Glomerular visceral epithelial cell (primary cell): ENCODE data around the gene TSKU.

Experiments used
- DNase-seq: peaks from one replicate; pipeline ENCODE4 v3.0.0-alpha.2; 2016; ENCODE audit errors: extremely low spot score

TSKU gene, protein sequence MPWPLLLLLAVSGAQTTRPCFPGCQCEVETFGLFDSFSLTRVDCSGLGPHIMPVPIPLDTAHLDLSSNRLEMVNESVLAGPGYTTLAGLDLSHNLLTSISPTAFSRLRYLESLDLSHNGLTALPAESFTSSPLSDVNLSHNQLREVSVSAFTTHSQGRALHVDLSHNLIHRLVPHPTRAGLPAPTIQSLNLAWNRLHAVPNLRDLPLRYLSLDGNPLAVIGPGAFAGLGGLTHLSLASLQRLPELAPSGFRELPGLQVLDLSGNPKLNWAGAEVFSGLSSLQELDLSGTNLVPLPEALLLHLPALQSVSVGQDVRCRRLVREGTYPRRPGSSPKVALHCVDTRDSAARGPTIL

DNA sequence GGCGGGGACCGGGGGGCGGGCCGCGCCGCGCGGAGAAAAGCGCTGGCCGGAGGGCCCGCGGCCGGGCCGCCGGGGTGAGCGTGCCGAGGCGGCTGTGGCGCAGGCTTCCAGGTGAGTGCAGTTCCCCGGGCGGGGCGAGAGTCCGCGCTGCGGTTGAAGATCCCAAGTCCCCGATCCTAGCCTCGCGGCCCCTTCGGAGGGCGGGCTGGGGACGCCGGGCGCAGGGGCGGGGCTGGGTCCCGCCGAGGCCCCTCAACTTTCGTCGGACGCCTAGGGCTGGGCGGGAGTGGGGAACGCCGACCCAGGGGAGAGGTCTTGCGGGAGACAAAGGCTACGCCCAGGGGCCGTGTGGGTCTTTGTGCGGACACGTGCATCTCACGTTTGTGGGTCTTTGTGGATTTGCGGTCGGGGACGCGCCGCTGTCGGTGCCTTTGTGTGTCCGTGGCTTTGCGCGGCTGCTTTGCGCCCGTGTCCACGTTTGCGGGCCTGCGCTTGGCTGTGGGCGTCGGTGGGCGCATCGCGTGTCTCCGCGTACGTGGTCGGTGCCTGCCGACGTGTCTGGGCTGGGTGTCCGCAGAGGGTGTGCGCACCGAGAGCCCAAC, at the start of gene TSKU:
TSS of gene TSKU (plus strand) at position 63 of the 602 bp plus-strand sequence. CDS start 12,261 bp downstream, outside the sequence.
- DNase-seq = no peak

DNA sequence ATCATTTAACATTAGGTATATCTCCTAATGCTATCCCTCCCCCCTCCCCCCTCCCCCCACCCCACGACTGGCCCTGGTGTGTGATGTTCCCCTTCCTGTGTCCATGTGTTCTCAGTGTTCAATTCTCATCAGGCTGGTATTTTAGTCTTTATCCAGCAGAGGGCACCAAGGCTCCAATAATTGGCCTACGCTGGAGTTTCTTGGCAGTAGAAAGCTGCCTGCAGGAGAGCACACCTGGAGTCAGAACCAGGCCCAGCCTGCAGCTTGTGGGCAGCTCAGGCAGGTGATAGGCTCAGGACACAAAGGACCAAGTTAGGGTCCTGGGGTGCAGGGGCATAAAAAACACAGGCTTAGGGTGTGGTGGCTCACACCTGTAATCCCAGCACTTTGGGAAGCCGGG, 49.2 kb upstream of the TSKU start:
- DNase-seq = peak; percentile 75

DNA sequence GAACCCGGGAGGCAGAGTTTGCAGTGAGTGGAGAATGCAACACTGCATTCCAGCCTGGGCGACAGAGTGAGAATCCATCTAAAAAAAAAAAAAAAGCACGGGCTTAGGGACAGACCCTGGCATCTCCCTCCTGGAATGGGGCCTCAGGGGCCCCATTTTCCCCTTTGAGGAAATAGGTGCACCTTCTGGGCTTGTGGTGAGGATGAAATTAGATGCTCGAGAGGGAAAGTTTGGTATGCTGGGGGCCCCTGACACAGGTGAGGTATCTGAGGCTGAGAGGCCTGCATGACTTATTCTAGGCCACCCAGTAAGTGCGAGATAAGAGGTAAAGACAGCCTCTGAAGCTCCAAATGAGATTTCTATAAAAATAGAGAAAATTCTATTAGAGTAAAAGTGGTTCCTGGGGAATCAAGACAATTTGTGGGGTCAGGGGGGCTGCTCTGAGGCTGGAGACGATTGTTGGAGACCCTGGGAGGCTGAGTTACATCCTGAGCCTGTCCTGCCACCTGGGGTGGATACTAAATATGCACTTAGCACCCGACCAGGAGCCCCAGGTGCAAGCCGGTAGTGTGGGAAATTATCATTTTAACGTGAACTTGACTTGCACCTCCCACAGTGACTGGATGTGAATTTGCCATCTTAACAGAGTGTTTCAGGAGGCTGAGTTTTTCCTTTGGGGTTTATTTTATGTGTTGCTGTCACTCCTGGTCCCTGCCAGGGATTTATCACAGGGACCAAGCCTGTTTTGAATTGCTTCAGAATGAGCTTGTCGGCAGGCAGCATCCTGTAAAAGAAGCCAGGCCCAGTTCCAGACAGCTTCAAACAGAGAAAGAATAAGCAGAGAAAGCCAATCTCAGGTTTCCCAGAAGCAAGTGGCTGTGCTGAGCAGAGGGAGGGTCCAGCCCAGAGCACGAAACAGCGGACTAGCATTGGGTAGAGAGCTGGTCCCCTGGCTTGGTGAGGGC, 48.4 kb upstream of the TSKU start:
- no peak for DNase-seq

DNA sequence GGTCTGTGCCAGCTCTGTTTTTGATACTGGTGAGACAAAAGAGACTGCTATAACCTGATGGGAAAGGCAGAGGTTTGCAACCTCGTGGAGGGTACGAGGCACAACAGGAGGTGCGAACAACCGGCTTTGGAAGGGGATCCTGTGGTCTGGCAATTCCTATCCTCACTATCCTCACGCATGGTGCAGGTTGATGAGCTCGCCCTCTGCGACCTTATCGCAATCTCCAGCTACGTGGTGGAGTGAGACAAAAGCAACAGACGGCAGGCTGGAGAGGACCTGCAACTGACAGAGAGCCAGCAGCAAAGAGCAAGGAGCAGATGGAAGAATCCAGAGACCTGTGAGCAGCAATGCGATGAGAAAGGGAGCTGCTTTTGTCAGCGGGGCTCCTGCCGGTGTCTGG, 47.3 kb upstream of the TSKU start:
- no peak for DNase-seq

DNA sequence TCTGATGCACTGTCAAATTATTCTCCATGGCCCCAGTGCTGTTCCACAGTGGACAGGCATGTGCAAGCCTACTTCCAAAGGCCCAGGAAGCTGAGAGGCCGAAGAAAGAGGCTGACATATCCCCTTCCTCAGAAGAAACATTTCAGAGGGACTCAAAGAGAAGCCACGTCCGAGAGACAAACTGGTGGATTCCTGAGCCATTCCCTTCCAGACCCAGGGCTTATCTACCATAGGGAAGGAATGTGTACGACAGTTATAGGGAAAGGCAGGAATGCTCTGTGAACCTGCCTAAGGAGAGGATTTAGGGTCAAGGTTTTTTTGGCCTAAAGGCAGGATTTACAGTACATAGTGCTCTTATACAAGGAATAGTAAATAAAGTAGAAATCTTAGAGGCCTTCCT, 46.9 kb upstream of the TSKU start:
- DNase-seq = no peak

DNA sequence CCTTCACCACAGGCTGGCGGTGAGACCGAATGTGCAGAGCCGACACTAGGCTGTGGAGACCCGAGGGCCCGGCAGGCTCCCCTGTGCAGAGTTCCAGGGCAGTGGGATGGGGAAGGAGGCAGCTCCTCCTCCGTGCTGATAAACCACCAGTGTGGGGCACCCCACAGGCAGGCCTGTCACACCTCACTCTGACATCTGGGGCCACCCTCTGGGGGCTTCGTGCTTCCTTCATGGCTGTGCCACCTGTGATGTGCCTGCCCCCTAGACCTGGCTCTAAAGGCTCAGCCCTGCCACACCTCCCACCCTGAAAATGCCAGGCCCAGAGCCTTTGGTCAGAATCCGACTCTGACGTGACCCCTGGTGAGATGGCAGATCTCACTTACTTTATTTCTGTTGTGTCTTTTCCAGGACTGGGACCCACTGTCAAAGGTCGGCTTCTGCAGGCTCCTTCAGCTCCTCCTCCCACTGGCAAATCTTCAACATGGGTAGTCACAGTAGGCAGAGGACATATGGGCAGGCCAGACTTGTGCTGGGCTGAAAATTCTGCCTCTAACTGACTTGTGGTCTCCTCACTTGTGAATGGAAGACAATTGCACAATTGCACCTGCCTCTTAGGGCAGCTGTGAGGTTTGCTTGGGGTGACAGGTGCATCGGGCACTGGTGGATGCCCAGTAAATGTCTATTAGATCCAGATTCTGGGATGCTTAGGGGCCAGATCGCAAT, 46.2 kb upstream of the TSKU start:
- DNase-seq = no peak

DNA sequence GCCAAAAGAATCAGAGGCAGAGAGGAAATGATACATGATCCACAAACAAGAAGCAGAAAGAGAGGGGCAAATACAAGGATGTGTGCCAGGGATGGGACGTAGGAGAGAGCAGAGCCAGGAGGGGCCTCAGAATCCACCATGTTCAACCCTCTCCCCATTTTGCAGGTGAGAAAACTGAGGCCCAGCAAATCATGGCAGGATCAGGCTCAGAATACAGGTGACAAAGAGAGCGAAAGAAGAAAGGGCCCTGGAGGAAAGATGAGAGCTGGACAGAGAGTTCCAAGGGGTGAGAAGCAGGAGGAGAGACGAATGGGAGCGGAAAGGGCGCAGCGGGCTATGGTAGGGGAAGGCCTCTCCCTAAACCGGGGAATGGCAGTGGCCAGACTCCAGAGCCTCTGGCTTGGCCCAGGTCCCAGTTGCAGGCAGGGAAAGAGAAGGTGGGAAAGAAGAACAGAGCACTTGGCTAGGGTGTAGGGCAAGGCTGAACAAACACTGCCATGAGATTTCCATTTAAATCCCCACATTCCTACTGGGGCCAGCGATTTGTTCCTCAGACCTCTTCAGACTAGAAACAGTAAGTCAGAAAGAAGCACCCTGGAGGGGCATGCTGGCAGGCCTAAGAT, 44.4 kb upstream of the TSKU start:
- no peak for DNase-seq

DNA sequence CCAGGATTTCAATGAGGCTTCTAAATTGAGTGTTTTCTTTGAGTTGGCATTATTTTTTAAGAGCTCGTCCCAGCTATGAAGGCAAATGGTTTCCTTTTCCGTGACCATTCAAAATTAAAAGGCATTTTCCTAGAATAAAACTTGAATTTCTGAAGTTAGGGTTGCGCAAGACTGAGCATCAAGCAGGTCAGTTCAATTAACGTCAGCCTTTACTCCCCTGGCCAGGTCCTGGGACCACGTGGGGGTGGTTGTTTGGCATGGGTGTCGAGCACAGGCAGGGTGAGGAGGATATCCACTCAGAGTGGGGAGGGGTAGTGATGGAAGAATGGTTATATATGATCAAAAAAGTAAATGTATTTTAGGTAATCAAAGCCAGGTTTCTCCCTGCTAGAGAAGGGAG, 43.4 kb upstream of the TSKU start:
- DNase-seq = no peak

DNA sequence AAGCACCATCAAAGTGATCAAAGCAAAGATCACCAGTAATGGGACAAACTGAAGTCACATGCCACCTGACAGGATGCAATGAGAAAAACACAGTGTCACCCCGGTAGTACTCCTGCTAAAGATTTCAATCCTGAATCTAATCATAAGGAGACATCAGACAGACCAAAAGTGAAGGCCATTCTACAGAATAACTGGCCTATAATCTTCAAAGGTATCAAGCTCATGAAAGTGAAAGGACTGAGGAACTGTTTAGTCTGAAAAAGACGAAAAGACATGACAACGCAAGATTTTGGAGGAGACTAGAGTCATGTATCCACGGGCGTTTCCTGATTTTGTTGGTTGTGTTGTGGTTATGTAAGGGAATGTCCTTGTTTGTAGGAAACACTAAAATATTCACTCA, 42.4 kb upstream of the TSKU start:
- no peak for DNase-seq

DNA sequence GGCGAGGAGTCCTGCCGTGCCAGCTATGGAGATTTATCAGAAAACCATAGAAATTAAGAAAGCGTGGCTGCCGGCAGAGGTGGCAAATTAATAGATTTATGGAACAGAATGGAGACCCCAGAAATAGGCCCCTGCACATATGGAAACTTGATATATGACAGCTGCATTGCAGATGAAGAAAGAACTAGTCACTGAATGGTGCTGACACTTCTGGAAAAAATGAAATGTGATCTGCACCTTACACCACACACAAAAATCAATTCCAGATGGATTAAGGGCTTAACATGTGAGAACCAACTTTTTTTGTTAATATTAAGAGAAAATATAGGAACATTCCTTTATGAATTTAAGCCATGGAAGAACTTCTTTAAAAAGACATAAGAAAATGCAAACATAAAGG, 40.3 kb upstream of the TSKU start:
- DNase-seq = no peak

DNA sequence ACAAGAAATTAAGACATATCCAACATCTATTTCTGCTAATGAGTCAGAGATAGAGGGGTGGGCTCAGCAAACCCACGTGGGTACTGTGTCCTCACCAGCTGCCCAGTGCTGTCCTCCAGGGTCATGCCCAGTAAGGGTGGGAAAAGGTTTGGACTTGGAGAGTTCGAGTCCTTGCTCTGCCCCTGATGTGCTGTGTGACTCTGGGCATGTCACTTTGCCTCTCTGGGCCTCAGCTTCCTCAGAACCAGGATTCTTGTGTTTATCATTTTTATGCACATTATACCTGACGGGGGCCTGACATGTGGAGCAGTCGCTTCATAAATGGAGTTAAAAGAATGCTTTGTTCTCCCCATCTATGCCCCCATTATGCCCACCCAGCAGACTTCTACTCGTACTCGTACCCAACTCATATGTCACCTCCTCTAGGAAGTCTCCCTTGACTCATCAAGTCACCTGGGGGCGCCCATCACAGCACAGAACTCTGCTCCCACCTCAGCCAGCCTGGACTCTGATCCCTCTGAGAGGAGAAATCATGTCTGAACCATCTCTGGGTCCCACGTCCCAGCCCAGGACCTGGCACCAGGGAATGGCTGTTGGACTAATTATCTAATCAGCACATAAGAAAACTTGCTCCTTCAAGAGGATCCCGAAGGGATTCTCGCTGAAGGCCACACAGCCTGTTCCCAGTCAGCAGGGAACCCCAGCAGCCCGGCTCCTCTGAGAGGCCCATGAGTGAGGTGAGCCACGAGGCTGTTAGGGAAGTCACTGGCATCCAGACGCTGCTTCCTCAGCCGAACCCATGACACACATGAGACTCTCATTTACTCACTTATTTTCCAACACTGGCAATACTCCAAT, 38.7 kb upstream of the TSKU start:
- no peak for DNase-seq

DNA sequence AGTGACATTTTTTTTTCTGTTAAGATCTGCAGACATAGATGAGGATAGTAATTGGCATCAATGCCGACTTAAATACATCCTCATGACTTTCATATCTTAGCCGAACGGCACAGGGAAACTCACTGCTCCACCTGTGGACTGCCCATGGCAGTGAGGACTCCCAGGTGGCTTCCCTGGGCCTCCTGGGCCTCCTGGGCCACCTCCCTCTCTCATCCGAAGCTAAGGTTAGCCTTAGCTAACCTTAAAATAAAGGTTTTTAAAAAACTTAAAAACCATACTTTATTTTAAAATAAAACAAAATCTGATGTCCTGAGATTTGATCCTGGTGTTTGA, 38.1 kb upstream of the TSKU start:
- no peak for DNase-seq

DNA sequence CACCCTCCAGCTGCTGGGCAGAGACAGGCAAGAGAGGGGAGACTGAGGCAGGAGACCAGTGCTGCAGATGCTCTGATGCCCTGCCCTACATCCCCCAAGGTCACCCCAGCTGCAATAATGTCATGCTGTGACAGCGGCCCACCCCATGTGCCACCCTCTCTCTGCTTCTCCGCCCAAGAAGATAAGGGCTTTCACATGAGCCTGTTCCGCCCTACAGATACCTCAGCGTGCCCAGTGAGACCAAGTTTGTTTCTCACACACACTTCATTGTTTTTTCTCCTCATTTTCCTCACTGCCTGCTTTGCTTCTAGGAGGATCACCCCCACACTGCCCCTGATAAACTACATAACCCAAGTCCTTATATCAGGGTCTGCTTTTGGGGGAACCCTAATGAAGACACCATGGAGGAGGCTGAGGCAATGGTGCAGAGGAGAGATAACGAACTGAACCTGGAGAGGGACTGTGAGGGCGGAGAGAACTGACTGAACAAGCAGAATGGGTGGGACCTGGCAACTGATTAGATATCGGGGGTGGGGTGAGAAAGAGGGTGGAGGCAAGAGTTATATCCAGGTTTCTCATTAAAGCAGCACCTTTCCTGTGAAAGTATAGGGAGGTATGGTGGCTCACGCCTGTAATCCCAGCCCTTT, 37.5 kb upstream of the TSKU start:
- DNase-seq = no peak

DNA sequence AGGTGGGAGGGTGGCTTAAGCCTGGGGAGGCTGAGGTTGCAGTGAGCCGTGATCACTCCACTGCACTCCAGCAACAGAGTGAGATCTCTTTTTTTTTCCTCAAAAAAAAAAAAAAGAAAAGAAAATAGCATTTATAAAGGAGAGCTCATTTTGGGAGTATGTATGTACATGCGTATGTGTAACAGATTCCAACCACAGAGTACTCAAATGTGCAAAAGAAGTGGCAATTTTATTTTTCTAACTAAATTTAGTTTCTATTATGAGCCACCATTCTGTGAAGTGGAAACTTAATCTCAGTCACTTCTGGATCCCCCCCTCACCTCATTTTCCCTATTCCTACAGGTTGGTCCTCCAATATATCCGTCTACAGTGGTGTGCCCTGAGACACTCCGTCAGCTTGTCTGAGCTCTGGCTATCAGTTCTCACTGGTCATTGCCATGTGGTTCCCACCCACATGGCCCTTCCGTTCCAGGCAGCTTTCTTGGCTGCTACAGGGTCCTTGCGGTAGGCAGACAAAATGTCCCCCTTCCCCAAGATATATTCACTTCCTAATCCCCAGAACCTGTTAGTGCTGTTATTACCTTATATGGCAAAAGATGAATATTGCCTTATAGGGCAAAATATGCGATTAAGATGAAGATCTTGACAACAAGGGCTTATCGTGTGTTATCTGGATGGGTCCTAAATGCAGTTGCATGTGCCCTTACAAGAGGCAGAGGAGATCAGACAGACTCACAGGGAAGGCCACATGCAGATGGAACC, 35.8 kb upstream of the TSKU start:
- no peak for DNase-seq

DNA sequence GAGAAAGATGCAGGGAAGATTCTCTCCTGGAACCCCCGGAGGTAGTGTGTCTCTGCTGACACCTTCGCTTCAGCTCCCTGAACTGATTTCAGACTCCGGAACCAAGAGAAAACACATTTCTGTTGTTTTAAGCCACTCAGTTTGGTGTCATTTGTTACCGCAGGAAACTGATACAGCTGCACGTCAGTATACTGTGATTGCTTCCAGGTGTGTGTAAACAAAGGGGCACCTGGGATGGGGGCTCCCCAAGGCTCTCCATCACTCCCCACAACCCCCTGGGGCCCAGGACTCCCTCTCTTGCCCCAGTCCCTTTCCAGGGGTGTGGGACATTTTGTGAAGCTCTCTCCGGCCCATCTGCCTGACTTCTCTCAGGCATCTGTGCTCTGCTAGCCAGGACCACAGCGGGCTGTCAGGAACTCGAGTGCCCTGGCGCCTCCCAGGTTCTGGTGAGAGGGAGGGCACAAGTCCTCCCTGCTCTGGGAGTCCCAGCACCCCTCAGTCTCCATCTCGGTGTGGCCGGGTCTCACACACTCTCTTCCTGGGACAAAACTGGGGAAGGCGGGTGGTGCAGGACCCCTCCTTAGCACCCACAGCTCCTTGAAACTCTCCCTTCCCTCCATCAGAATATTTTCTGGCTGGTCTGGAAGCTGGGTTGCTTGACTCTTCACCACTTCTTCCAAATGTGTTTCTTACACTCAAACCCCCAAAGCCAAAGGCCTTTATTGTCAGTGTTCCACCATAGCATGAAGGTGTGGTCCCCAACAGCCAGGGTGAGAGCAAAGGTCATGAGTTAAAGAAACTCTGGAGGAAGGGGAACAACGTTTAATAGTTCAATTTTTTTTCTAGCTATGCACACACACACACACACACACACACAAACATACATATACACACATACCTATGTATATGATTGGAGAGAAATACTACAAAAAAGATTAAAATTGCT, 35.0 kb upstream of the TSKU start:
- DNase-seq = no peak

DNA sequence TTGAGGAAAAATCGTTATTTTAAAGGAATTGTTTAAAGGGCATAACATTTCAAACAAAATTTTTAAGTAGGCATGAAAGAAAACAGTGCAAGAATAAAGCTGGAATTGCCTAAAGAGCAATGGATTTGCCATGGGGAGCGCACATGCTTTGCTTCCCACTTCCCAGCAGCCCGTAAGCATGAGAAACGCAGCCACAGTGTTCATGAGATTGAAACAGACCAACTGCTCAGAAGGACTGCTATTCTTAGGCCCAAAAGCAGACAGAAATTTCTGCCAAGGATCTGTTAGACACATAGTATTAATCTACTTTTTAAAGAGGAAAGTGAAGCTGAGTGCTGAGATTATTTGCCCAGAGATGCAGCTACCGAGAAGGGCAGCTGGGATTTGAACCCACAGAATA, 34.2 kb upstream of the TSKU start:
- no peak for DNase-seq

DNA sequence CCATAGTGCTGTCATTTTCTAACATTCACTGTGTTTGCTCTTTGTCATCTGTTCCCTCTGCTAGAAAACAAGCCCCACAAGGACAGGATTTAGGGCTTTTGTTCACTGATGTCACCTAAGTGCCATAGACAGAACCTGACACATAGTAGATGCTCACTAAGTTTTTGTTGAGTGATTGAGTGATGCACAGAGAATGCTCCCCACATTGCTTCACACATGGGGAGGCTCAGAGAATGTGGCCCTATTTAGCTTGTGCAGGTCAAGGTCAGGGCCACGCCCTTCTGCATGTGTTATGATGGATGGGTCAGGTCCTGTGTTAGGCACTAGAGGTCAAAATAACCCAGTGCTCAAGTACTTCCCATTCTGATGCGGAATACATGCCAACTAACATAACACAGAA, 33.1 kb upstream of the TSKU start:
- no peak for DNase-seq

DNA sequence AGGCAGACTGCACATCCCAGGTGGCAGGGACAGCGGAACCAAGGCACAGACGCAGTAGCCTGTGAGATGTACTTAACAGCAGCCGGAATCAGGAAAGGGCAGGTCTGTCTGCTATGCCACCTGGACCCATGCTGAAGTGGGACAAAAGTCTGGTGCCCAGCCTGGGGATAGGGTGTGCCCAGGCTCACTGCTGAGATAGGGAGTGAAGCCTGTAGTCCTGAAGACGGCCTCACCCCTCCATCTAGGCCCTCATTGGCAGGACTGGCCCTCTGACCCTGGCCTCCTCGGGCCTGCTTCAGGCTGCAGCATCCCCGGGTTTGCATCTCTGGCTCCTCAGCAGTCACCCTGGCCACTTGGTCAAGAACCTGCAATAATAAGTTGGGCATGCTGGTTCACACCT, 32.4 kb upstream of the TSKU start:
- DNase-seq = no peak
